Measurements from ENCODE around the gene DUSP22.

- TF ChIP-seq CTCF (IDR thresholded peaks at IDR 0.05; ENCODE audit: low read depth, low read length, poor library complexity, severe bottlenecking) (no peak), EZH2phosphoT487 (IDR thresholded peaks at IDR 0.05; ENCODE audit: borderline replicate concordance, low read length) (no peak)
These were observed 36.6 kb downstream of the DUSP22 start for GRCh38 chr6:328924-329323.
